Sigmoid colon (tissue), 4 donors: ENCODE measurements around the gene GOLGA6A.

ENCODE experiments used
- EP300 ChIP-seq, 4 donors: sonication (generic); formaldehyde crosslinking; IDR thresholded peaks; one replicate each; pipeline ENCODE4 v1.6.1; 2017; ENCODE audit warnings: antibody characterized with exemption in 4 of 4
- POLR2A ChIP-seq, 2 donors: fragments of 450-650 bp; IDR thresholded peaks; one replicate each; pipeline ENCODE4 v1.6.1; 2016; ENCODE audit warnings: antibody characterized with exemption in 2 of 2, mild to moderate bottlenecking in 2 of 2, moderate library complexity in 2 of 2
- POLR2AphosphoS5 ChIP-seq, 4 donors: sonication (generic); formaldehyde crosslinking; IDR thresholded peaks; one replicate each; pipeline ENCODE4 v1.6.1; 2017; ENCODE audit warnings: antibody characterized with exemption in 4 of 4
- TF ChIP-seq, protein P1 (sequence below), 4 experiments: fragments of 450-650 bp in 3 of 4; fragments of 200-600 bp in 1 of 4; IDR thresholded peaks; one replicate each; pipeline ENCODE4 v1.5.1; 2016 to 2019; ENCODE audit warnings: antibody characterized with exemption in 4 of 4, mild to moderate bottlenecking in 3 of 4, moderate library complexity in 2 of 4

DNA sequence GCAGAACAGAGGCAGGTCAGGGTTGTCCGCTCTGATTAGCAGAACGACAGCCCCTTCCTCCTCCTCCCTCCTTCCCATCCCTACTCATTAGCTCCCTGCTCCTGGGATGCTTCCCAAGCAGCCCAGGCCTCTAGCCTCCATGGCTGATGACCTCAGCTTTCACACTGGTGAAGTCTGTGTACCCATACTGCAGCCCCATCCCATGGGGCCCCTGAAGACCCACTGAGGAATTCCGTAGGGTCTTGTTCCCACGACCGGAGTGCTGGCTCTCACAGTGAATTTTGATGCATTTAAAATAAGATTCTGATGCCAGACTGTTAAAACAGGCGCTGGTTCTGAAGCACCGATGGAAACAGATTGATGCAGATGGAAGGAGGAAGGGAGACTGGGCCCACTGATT, 36.1 kb downstream of the GOLGA6A start:
- TF ChIP-seq, protein P1, sequence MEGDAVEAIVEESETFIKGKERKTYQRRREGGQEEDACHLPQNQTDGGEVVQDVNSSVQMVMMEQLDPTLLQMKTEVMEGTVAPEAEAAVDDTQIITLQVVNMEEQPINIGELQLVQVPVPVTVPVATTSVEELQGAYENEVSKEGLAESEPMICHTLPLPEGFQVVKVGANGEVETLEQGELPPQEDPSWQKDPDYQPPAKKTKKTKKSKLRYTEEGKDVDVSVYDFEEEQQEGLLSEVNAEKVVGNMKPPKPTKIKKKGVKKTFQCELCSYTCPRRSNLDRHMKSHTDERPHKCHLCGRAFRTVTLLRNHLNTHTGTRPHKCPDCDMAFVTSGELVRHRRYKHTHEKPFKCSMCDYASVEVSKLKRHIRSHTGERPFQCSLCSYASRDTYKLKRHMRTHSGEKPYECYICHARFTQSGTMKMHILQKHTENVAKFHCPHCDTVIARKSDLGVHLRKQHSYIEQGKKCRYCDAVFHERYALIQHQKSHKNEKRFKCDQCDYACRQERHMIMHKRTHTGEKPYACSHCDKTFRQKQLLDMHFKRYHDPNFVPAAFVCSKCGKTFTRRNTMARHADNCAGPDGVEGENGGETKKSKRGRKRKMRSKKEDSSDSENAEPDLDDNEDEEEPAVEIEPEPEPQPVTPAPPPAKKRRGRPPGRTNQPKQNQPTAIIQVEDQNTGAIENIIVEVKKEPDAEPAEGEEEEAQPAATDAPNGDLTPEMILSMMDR (IDR thresholded peaks at IDR 0.05) = no peak
- no peak for TF ChIP-seq POLR2AphosphoS5 (IDR thresholded peaks at IDR 0.05)
- TF ChIP-seq EP300 (IDR thresholded peaks at IDR 0.05) = no peak
- TF ChIP-seq POLR2A (IDR thresholded peaks at IDR 0.05) = no peak
